ENCODE data around the gene ANKRD44. TPM values are rescaled to one million over a fixed set of nuclear protein-coding genes. Genes with fewer than 3 reads are reported as not detected.

ANKRD44 gene
- total RNA-seq, 1 donor from 2014 or later = 8.1 TPM

DNA sequence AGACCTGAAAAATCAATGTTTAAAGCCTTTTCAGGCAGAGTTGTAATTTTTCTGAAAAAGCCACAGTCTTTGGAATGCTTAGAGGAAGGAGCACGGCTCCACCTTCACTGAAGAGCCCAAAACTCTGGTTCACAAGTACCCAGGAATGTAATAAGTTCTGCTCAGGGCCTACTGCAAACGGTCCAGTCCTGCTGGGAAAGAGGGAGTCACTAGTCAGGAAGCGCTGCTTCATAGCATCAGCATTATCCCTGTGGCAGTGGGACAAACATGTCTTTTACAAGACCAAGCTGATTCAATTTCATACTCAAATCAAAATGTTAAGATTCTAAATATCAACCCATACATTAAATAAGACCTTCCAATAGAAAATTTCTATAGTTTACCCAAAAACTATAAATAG is 231.2 kb downstream of the ANKRD44 start:
- no peaks in the 10 kb centered on the region for H3K9me3 Mint-ChIP-seq (ENCODE audit: unreplicated experiment)
- no peaks in the 10 kb centered on the region for H3K36me3 Mint-ChIP-seq (ENCODE audit: low read depth, unreplicated experiment)
- no peak overlapping the region for H3K27ac Mint-ChIP-seq (ENCODE audit: unreplicated experiment)
- no peak for DNase-seq (ENCODE audit: low spot score)
- no peaks in the 10 kb centered on the region for H3K4me1 Mint-ChIP-seq (ENCODE audit: unreplicated experiment)
- peaks cover 6% of the 10 kb centered on the region for H3K27me3 Mint-ChIP-seq (ENCODE audit: unreplicated experiment)
- TF ChIP-seq, protein P1, sequence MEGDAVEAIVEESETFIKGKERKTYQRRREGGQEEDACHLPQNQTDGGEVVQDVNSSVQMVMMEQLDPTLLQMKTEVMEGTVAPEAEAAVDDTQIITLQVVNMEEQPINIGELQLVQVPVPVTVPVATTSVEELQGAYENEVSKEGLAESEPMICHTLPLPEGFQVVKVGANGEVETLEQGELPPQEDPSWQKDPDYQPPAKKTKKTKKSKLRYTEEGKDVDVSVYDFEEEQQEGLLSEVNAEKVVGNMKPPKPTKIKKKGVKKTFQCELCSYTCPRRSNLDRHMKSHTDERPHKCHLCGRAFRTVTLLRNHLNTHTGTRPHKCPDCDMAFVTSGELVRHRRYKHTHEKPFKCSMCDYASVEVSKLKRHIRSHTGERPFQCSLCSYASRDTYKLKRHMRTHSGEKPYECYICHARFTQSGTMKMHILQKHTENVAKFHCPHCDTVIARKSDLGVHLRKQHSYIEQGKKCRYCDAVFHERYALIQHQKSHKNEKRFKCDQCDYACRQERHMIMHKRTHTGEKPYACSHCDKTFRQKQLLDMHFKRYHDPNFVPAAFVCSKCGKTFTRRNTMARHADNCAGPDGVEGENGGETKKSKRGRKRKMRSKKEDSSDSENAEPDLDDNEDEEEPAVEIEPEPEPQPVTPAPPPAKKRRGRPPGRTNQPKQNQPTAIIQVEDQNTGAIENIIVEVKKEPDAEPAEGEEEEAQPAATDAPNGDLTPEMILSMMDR (IDR thresholded peaks at IDR 0.05; ENCODE audit: unreplicated experiment) = no peak
- H3K4me3 Mint-ChIP-seq (ENCODE audit: unreplicated experiment) = no peak overlapping the region

DNA sequence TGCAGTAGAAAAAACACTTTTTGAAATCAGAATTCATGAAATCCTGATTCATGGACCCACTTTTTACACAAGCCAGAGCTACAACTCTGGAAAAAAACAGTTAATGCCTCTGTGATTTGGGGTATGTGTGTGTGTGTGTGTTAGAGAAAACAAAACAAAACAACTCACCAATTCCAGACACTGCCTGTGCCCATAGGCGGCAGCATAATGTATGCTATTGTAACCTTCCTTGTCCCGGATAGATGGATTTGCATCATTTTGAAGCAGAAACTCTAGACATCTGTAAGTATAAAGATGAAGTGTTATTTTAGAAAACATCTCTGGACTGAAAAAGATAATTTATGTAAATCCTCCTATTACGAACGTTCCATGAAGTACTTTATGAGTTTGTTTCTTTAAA is 232.0 kb downstream of the ANKRD44 start:
- DNase-seq (ENCODE audit: low spot score) = no peak
- TF ChIP-seq, protein P1 (IDR thresholded peaks at IDR 0.05; ENCODE audit: unreplicated experiment) = no peak
- peaks cover 6% of the 10 kb centered on the region for H3K27me3 Mint-ChIP-seq (ENCODE audit: unreplicated experiment)
- no peak overlapping the region for H3K27ac Mint-ChIP-seq (ENCODE audit: unreplicated experiment)
- no peak overlapping the region for H3K4me3 Mint-ChIP-seq (ENCODE audit: unreplicated experiment)
- no peaks in the 10 kb centered on the region for H3K36me3 Mint-ChIP-seq (ENCODE audit: low read depth, unreplicated experiment)
- no peaks in the 10 kb centered on the region for H3K9me3 Mint-ChIP-seq (ENCODE audit: unreplicated experiment)
- H3K4me1 Mint-ChIP-seq (ENCODE audit: unreplicated experiment) = no peaks in the 10 kb centered on the region

DNA sequence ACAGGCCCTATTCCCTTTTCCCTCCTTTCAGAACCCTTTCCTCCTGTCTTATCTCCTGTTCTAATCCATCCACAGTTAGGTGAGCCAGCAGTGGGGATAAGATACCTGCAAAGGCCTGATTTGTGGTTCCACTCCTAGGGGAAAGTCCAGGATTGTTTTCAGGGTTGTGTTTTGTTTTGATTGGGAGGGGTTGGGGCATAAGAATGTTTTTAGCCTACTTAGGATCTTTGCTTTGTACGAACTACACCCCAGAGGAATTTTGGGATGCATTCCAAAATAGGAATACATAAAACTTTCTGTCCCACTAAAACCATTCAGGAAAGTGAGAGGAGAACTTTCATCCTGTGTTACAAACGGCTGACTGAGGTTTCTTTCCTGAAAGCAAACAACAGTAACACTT is 233.2 kb downstream of the ANKRD44 start:
- TF ChIP-seq, protein P1 (IDR thresholded peaks at IDR 0.05; ENCODE audit: unreplicated experiment) = no peak
- no peak overlapping the region for H3K4me3 Mint-ChIP-seq (ENCODE audit: unreplicated experiment)
- H3K27ac Mint-ChIP-seq (ENCODE audit: unreplicated experiment) = no peak overlapping the region
- no peak for DNase-seq (ENCODE audit: low spot score)
- H3K4me1 Mint-ChIP-seq (ENCODE audit: unreplicated experiment) = no peaks in the 10 kb centered on the region
- H3K36me3 Mint-ChIP-seq (ENCODE audit: low read depth, unreplicated experiment) = no peaks in the 10 kb centered on the region
- peaks cover 6% of the 10 kb centered on the region for H3K27me3 Mint-ChIP-seq (ENCODE audit: unreplicated experiment)
- H3K9me3 Mint-ChIP-seq (ENCODE audit: unreplicated experiment) = no peaks in the 10 kb centered on the region

DNA sequence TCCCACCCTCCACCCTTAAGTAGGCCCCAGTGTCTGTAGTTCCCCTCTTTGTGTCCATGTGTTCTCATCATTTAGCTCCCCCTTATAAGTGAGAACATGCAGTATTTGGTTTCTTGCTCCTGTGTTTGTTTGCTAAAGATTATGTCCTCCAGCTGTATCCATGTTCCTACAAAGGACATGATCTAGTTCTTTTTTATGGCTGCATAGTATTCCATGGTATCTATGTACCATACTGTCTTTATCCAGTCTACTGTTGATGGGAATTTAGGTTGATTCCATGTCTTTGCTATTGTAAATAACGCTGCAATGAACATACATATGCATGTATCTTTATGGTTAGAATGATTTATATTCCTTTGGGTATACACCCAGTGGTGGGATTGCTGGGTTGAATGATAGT is 233.9 kb downstream of the ANKRD44 start:
- no peak for DNase-seq (ENCODE audit: low spot score)
- Mint-ChIP-seq H3K27ac (ENCODE audit: unreplicated experiment) (no peak overlapping the region), H3K4me3 (ENCODE audit: unreplicated experiment) (no peak overlapping the region), H3K36me3 (ENCODE audit: low read depth, unreplicated experiment) (no peaks in the 10 kb centered on the region), H3K27me3 (ENCODE audit: unreplicated experiment) (peaks cover 6% of the 10 kb centered on the region), H3K4me1 (ENCODE audit: unreplicated experiment) (no peaks in the 10 kb centered on the region), H3K9me3 (ENCODE audit: unreplicated experiment) (no peaks in the 10 kb centered on the region)
- TF ChIP-seq, protein P1 (IDR thresholded peaks at IDR 0.05; ENCODE audit: unreplicated experiment) = no peak

DNA sequence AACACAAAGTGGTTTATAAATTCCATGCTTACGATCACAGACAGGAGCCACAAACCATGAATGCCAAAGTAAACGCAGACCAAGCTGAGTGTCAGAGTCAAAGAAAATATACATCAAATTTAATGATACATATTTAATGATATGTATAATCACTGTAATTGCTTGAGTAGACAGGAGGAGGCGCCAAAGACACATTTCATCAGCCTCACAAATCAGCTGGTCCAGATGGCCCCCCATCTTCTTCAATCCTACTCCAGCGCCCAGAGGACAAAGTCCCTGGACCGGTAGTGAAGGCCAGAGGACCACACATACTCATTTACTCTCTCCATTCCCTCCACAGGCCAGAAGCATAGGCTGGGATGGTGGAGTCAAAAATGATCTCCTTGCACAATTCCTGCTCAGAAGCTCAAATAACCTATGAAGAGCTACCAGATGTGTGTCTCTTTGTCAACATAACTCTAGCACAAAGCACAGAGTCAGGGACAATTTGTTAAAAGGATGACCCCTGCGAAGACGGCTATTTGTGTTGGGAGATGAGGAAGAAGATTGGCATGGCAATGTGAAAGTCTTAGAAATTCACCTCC is 234.7 kb downstream of the ANKRD44 start:
- no peak overlapping the region for H3K4me3 Mint-ChIP-seq (ENCODE audit: unreplicated experiment)
- no peaks in the 10 kb centered on the region for H3K9me3 Mint-ChIP-seq (ENCODE audit: unreplicated experiment)
- peaks cover 6% of the 10 kb centered on the region for H3K27me3 Mint-ChIP-seq (ENCODE audit: unreplicated experiment)
- no peak for DNase-seq (ENCODE audit: low spot score)
- no peak overlapping the region for H3K27ac Mint-ChIP-seq (ENCODE audit: unreplicated experiment)
- no peaks in the 10 kb centered on the region for H3K4me1 Mint-ChIP-seq (ENCODE audit: unreplicated experiment)
- TF ChIP-seq, protein P1 (IDR thresholded peaks at IDR 0.05; ENCODE audit: unreplicated experiment) = peak; percentile 64
- H3K36me3 Mint-ChIP-seq (ENCODE audit: low read depth, unreplicated experiment) = no peaks in the 10 kb centered on the region
